ENCODE results near the gene SECISBP2L. TPM values are rescaled to one million over a fixed set of nuclear protein-coding genes. Genes with fewer than 3 reads are reported as not detected.

SECISBP2L gene
- total and polyA plus RNA-seq, 2 experiments from 2014 or later = 24.6 to 25.2 TPM

DNA sequence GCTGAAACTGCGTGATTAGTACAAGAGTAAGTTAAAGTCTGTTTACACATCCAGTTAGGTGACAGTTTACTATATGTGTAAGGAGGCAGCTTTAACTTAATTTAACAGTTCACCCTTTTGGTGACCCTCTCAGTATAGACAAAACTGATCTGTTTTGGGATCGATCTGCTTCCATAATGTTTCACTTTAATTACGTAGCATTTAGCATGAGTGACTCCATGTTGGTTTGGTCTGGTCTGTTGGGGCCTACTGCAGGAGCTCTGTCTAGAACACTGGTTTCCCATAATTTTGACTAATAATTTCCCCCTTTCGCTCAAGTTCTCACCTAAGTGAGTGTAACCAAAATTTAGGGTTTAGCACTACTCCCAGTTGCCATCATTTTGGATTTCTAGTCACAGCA is 6.4 kb upstream of the SECISBP2L start:
- no peak for DNase-seq (ENCODE audit: low read depth in 1 of 2, low spot score in 1 of 2)
- TF ChIP-seq CTCF (IDR thresholded peaks at IDR 0.05; ENCODE audit: low read depth, low read length) = no peak
- Histone ChIP-seq H3K27ac (no peak overlapping the region), H3K4me1 (ENCODE audit: low read depth) (no peaks in the 10 kb centered on the region), H3K27me3 (no peaks in the 10 kb centered on the region), H3K36me3 (no peaks in the 10 kb centered on the region), H3K4me3 (no peak overlapping the region), H3K9me3 (ENCODE audit: low read depth) (no peaks in the 10 kb centered on the region)

DNA sequence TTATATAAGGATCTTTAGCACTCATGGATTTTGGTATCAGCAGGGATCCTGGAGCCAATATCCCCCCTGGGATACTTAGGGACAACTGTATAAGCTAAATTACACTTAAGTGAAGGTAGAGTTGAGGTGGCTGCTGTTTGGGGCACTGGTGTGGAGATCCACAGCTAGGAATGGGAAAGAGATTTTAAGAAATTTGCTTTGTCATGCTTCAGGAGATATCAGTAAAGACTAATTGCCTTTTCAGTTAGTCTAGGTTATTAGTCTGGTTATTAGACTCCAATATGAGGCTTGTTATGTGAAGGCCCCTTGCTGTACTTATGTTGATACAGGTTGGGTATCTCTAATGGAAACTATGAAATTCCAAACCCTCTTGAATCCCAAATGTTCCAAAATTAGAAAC is 1.2 kb upstream of the SECISBP2L start:
- no peaks in the 10 kb centered on the region for H3K9me3 ChIP-seq (ENCODE audit: low read depth)
- H3K4me1 ChIP-seq (ENCODE audit: low read depth) = peaks cover 14% of the 10 kb centered on the region
- H3K27me3 ChIP-seq = no peaks in the 10 kb centered on the region
- H3K4me3 ChIP-seq = no peak overlapping the region
- DNase-seq (ENCODE audit: low read depth in 1 of 2, low spot score in 1 of 2) = no peak
- no peaks in the 10 kb centered on the region for H3K36me3 ChIP-seq
- TF ChIP-seq CTCF (IDR thresholded peaks at IDR 0.05; ENCODE audit: low read depth, low read length) = no peak
- no peak overlapping the region for H3K27ac ChIP-seq

DNA sequence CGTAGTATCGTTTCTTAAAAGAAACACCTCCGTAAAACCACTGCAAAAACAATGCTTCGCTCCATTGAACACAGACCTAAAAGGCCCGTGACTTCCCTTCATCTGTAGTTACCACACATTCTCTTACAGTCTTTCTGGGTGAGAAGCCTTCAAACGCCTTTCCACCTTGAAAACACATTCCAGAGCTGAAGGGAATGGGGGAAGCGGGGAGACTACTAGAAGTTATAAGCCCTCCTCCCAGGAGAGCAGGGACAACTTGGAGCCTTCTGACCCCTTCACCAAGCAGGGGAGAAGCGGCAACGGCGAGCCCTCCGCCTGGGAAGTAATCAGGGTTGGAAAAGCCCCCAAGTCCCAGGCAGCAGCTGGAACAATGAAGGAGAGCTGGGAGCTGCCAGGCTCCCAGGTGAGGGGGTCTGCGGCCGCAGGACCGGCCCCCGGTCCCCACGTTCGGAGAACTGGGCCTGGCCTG is 461 bp downstream of the SECISBP2L start:
- peak overlapping the region; percentile 85 for H3K27ac ChIP-seq
- TF ChIP-seq CTCF (IDR thresholded peaks at IDR 0.05; ENCODE audit: low read depth, low read length) = no peak
- peak; percentile 52 to 64 for DNase-seq (ENCODE audit: low read depth in 1 of 2, low spot score in 1 of 2)
- no peaks in the 10 kb centered on the region for H3K9me3 ChIP-seq (ENCODE audit: low read depth)
- H3K4me3 ChIP-seq = peak overlapping the region; percentile 68
- no peaks in the 10 kb centered on the region for H3K27me3 ChIP-seq
- H3K36me3 ChIP-seq = no peaks in the 10 kb centered on the region
- peaks cover 14% of the 10 kb centered on the region for H3K4me1 ChIP-seq (ENCODE audit: low read depth)

- H3K36me3 ChIP-seq = no peaks in the 10 kb centered on the region
- peak in 1 of 2 donors; percentile 13 for DNase-seq (ENCODE audit: low read depth in 1 of 2, low spot score in 1 of 2)
- H3K4me1 ChIP-seq (ENCODE audit: low read depth) = peaks cover 14% of the 10 kb centered on the region
- no peak for TF ChIP-seq CTCF (IDR thresholded peaks at IDR 0.05; ENCODE audit: low read depth, low read length)
- H3K27ac ChIP-seq = peak overlapping the region; percentile 85
- H3K27me3 ChIP-seq = no peaks in the 10 kb centered on the region
- H3K9me3 ChIP-seq (ENCODE audit: low read depth) = no peaks in the 10 kb centered on the region
- peak overlapping the region; percentile 68 for H3K4me3 ChIP-seq
Measured at GRCh38 chr15:49044766-49045606, 1.3 kb downstream of the SECISBP2L start.

DNA sequence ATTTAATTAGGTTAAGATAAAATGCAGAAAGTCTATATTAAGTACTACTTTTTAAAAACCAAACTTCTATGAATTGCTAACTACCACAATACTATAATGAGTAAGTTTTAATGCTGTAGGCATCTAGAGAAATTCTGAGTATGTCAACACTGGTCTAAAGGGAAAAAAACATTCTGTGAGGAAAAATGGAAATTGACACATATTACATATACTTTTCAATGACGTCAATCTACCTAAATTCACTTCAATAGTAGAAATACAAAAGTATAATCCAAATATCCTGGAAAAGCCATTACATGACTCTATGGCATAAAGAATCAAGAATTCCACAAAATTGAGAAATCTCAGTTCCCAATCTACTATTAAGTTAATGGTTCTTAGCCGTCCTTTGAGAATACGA is 2.2 kb downstream of the SECISBP2L start:
- H3K4me1 ChIP-seq (ENCODE audit: low read depth) = peaks cover 14% of the 10 kb centered on the region
- no peak for TF ChIP-seq CTCF (IDR thresholded peaks at IDR 0.05; ENCODE audit: low read depth, low read length)
- no peaks in the 10 kb centered on the region for H3K36me3 ChIP-seq
- peak overlapping the region; percentile 85 for H3K27ac ChIP-seq
- DNase-seq (ENCODE audit: low read depth in 1 of 2, low spot score in 1 of 2) = no peak
- H3K27me3 ChIP-seq = no peaks in the 10 kb centered on the region
- H3K9me3 ChIP-seq (ENCODE audit: low read depth) = no peaks in the 10 kb centered on the region
- peak overlapping the region; percentile 68 for H3K4me3 ChIP-seq
